Astrocyte (in vitro differentiated cells and primary cell): ENCODE measurements around the gene OR56A5. TPM values are rescaled to one million over a fixed set of nuclear protein-coding genes. Genes with fewer than 3 reads are reported as not detected.

Experiments used
- DNase-seq: peaks from one replicate; pipeline ENCODE4 v3.0.0-alpha.2; 2010; ENCODE audit warnings: low read depth
- FAIRE-seq: peaks from 2 replicates; lab custom pipeline; 2011; peaks lifted over from hg19 to GRCh38; lab: Jason Lieb, UNC
- H2AFZ ChIP-seq: 2 replicates; pipeline ENCODE4 v1.6.0; 2012; ENCODE audit warnings: low read depth, low read length, inconsistent platforms
- H3K27ac ChIP-seq: 2 replicates; pipeline ENCODE4 v1.5.1; 2011; ENCODE audit warnings: low read depth, low read length, inconsistent platforms
- H3K27me3 ChIP-seq: 2 replicates; pipeline ENCODE4 v1.6.0; 2011; ENCODE audit warnings: low read length, inconsistent platforms; ENCODE audit not compliant: insufficient read depth
- H3K36me3 ChIP-seq: 2 replicates; pipeline ENCODE4 v1.5.1; 2011; ENCODE audit warnings: low read length, inconsistent platforms; ENCODE audit not compliant: insufficient read depth
- H3K4me1 ChIP-seq: 2 replicates; pipeline ENCODE4 v1.5.1; 2011; ENCODE audit warnings: low read length, inconsistent platforms; ENCODE audit not compliant: insufficient read depth
- H3K4me2 ChIP-seq: 2 replicates; pipeline ENCODE4 v1.6.0; 2012; ENCODE audit warnings: low read length, inconsistent platforms
- H3K4me3 ChIP-seq: 2 replicates; pipeline ENCODE4 v1.5.1; 2011; ENCODE audit warnings: low read depth, mild to moderate bottlenecking, low read length, inconsistent platforms; ENCODE audit not compliant: insufficient read depth
- H3K79me2 ChIP-seq: 2 replicates; pipeline ENCODE4 v1.6.0; 2012; ENCODE audit warnings: mild to moderate bottlenecking, low read length, inconsistent platforms; ENCODE audit not compliant: insufficient read depth
- H3K9ac ChIP-seq: 2 replicates; pipeline ENCODE4 v1.6.0; 2012; ENCODE audit warnings: mild to moderate bottlenecking, low read length, inconsistent platforms
- H3K9me3 ChIP-seq: 2 replicates; pipeline ENCODE4 v1.5.1; 2012; ENCODE audit warnings: low read depth, mild to moderate bottlenecking, low read length, inconsistent platforms; ENCODE audit not compliant: insufficient read depth
- H4K20me1 ChIP-seq: 2 replicates; pipeline ENCODE4 v1.6.0; 2012; ENCODE audit warnings: low read length, inconsistent platforms; ENCODE audit not compliant: insufficient read depth
- H3K27ac Mint-ChIP-seq: one replicate; pipeline ENCODE4 v1.8.0; 2021; ENCODE audit warnings: mild to moderate bottlenecking, mixed read lengths; ENCODE audit not compliant: unreplicated experiment
- H3K27me3 Mint-ChIP-seq: one replicate; pipeline ENCODE4 v1.8.0; 2021; ENCODE audit warnings: low read depth, mixed read lengths; ENCODE audit not compliant: unreplicated experiment
- H3K36me3 Mint-ChIP-seq: one replicate; pipeline ENCODE4 v1.8.0; 2021; ENCODE audit warnings: low read depth, mixed read lengths; ENCODE audit not compliant: unreplicated experiment
- H3K4me1 Mint-ChIP-seq: one replicate; pipeline ENCODE4 v1.8.0; 2021; ENCODE audit warnings: low read depth, mixed read lengths; ENCODE audit not compliant: unreplicated experiment
- H3K4me3 Mint-ChIP-seq: one replicate; pipeline ENCODE4 v1.8.0; 2021; ENCODE audit warnings: mild to moderate bottlenecking, moderate library complexity, mixed read lengths; ENCODE audit not compliant: unreplicated experiment
- H3K9me3 Mint-ChIP-seq: one replicate; pipeline ENCODE4 v1.8.0; 2021; ENCODE audit warnings: mild to moderate bottlenecking, mixed read lengths; ENCODE audit not compliant: unreplicated experiment
- CTCF ChIP-seq: IDR thresholded peaks from 2 replicates; pipeline ENCODE4 v1.5.1; 2011; ENCODE audit warnings: low read depth, mild to moderate bottlenecking, inconsistent platforms, low read length, moderate library complexity; ENCODE audit not compliant: insufficient read depth
- EZH2 ChIP-seq: IDR thresholded peaks from 2 replicates; pipeline ENCODE4 v1.6.1; 2012; ENCODE audit warnings: mild to moderate bottlenecking, low read length, inconsistent platforms; ENCODE audit not compliant: insufficient read depth
- total RNA-seq: library from RNA; stranded (reverse); gene quantifications from 2 replicates; pipeline ENCODE4 v1.2.1, GENCODE V29; 2021

OR56A5 gene
- total RNA-seq, 1 donor from 2014 or later: not detected

- H3K36me3 ChIP-seq: no peaks in the 10 kb centered on the region
- Mint-ChIP-seq H3K9me3 (peaks cover 6% of the 10 kb centered on the region), H3K27ac (no peak overlapping the region), H3K27me3 (no peaks in the 10 kb centered on the region), H3K4me1 (no peaks in the 10 kb centered on the region), H3K36me3 (no peaks in the 10 kb centered on the region), H3K4me3 (no peak overlapping the region)
- TF ChIP-seq CTCF (no peak), EZH2 (no peak)
- DNase-seq: no peak
- no peak overlapping the region for H3K4me2 ChIP-seq
- no peaks in the 10 kb centered on the region for H3K27me3 ChIP-seq
- H3K9me3 ChIP-seq: peaks cover 4% of the 10 kb centered on the region
- no peak for FAIRE-seq
- H3K9ac ChIP-seq: no peak overlapping the region
- no peak overlapping the region for H2AFZ ChIP-seq
- no peak overlapping the region for H3K27ac ChIP-seq
- H4K20me1 ChIP-seq: no peaks in the 10 kb centered on the region
- no peaks in the 10 kb centered on the region for H3K79me2 ChIP-seq
- no peaks in the 10 kb centered on the region for H3K4me1 ChIP-seq
- no peak overlapping the region for H3K4me3 ChIP-seq
Measured at GRCh38 chr11:5938603-5938965, 29.7 kb downstream of the OR56A5 start.

GRCh38 chr11:5937868-5938602, 30.3 kb downstream of the OR56A5 start:
- no peak for DNase-seq
- Mint-ChIP-seq H3K9me3 (peaks cover 9% of the 10 kb centered on the region), H3K36me3 (no peaks in the 10 kb centered on the region)

More at GRCh38 chr11:5937868-5938602, 30.3 kb downstream of the OR56A5 start:
- no peak overlapping the region for H3K27ac ChIP-seq
- no peak for FAIRE-seq
- Mint-ChIP-seq H3K27ac (no peak overlapping the region), H3K4me3 (no peak overlapping the region), H3K27me3 (no peaks in the 10 kb centered on the region), H3K4me1 (no peaks in the 10 kb centered on the region)
- H3K9ac ChIP-seq: no peak overlapping the region
- H3K36me3 ChIP-seq: no peaks in the 10 kb centered on the region
- TF ChIP-seq EZH2 (no peak), CTCF (no peak)
- H3K4me3 ChIP-seq: no peak overlapping the region
- H3K4me1 ChIP-seq: no peaks in the 10 kb centered on the region
- no peak overlapping the region for H3K4me2 ChIP-seq
- H4K20me1 ChIP-seq: no peaks in the 10 kb centered on the region
- H3K9me3 ChIP-seq: peaks cover 4% of the 10 kb centered on the region
- H3K27me3 ChIP-seq: no peaks in the 10 kb centered on the region
- H2AFZ ChIP-seq: no peak overlapping the region
- no peaks in the 10 kb centered on the region for H3K79me2 ChIP-seq
